Activated T-cell treated with anti-CD3 and anti-CD28 coated beads for 1 hour (primary cell): ENCODE data around the gene A2M.

Experiments used
- DNase-seq: peaks from one replicate; pipeline ENCODE4 v3.0.0-alpha.2; 2020; ENCODE audit warnings: low read depth

Gene A2M

DNA sequence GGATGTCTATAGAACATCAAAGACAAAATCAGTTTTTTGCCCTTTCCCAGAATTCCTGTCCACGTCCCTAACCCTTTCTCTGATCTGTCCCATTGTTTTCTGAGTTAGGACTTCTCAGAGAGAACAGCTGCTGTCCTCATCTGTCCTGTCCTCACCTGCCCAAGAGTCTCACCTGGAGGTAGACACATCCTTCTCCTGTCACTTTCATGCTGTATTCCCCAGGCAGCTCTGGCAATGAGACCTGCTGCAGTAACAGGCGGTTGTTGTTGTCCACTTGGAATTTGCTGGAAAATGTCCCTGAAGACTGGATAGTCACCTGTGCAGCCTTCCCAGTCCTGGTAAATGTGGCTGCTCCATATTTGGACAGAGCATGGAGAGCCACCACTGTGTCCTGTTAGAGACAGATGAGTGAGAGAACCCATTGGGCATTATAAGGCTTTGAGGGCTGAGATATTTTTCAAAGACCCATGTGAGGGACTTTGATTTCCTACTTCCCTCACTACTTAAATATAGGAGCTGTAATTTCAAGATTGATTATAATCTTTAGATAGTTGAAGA lies 43.2 kb downstream of the A2M start:
- no peak for DNase-seq

DNA sequence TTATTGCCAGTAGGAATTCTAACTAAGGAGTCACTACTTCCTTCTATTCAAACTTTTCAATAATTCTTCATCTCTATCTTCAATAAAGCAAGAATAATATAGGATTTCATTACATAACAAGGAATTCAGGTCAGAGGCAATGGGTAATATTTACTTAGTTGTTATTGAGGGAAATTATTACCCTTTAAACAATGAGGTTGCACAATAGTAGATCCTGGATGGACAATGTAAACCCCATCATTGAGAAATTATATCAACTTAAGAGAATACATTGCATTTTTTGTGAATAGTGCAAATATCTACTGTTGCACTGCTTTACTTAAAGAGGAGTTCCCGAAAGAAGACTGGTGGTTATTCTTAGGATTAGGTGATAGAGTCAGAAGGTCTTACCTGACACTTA lies 43.8 kb downstream of the A2M start:
- DNase-seq, result no peak

DNA sequence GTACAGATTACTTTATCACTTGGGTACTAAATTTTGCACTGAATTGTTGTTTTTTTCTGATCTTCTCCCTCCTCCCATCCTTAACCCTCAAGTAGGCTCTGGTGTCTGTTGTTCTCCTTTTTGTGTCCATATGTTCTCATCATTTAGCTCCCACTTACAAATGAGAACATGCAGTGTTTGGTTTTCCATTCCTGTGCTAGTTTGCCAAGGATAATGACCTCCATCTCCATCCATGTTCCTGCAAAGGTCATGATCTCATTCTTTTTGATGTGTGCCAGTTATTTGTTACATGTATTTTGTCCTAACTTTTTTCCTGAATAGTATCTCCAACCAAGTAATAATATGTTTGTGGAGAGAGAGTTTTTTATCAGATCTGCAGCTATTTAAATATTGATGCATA lies 44.2 kb downstream of the A2M start:
- no peak for DNase-seq

DNA sequence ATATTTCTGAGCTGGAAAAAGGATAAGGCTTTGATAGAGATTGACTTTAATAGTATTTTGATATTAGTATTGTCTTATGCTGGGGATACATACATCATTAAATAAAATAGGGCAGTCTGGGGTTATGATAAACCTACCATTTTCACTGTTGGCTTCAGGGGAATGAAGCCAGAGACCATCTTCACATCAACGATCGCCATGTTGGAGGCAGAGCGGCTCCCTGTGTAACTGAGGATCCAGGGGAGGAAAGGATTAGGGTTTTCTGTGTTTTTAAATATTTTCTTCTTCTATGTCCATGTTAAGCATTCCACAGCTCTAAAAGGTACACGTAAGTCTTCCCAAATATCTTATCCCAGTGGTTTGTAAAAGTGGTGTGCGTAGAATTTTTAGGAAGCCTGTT lies 45.4 kb downstream of the A2M start:
- DNase-seq, result no peak

DNA sequence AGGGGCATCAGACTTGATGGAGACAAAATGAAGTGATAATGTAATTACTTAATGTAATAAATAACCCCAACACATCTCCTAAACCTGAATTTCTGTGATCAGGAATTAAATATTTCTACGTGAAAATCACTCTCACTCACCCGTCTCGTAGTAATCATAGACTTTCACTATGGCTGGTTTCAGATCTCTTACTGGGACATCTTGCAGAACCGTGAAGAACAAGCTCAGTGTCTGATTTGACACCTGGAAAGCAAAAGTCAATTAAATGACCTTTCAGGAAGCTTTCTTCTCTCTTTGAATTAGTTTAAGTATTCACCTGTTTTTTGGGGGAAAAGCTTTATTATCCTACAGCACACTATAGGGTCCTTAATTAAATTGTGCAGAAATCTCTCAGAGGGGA lies 47.1 kb downstream of the A2M start:
- no peak for DNase-seq

DNA sequence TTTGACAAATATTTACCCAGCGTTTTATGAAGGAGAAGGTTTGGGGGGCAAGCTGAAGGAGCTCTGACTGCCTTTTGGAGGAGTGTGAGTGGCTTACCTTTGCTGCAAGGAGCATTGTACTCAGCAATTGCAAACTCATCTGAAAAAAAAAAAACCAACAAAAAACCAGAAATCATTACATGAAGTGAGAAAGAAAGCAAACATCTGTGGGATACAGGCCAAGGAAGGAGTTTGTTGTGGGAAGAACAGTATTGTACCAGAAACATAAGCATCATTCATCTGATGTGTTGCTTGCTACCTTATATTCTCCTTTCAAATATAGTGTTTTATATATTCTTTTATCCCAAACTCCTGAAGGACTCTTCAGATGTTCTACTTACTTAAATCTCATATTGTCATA lies 47.6 kb downstream of the A2M start:
- no peak for DNase-seq

DNA sequence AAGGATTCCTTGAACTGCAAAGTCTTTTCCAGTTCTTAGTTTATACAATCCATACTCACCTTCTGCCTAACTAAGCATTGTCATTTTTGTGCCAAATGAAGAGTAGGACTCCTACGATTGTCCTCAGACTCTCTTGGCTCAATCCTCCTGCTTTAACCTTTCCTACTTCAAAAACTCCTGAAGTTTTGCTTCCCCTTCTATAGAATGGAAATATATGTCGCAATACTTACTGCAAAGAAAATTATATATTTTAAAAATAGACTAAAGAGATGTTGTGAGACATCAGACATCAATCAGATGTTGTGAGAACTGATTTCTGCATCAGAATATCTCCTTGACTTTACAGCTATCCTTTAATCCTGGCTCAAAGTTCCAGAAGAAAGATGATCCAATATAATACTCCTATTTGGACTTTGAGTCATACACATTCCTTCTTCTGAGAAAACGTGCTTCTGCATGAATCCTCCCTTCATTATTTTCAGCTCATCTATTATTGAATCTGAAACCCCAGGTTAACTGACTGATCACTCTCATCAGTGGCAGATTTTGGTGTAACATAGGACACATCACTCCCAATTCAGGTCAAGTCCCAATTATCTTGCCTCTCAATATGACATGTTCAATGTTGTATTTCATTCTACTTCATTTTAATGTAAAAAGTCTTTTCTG lies 48.8 kb downstream of the A2M start:
- no peak for DNase-seq

DNA sequence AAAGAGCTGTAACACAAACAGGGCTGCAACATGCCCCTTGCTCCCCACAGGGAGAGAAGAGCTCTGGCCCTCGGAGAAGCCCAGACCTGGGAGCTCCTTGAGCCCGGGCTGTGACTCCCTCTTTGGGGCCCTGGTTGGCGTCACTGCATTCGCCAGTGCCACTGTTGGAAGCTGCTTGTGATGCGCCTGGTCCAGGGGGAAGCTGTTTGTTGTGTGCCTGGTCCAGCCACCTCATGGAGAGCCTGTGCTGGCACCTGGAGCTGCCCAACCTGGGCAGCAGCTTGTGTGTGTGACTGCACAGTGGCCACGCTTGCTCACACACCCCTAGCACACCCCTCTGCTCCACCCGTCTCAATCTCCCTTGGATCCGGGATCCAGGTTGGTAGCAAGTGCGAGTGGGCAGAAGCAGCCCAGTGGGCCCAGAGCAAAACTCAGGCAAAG lies 49.5 kb downstream of the A2M start:
- DNase-seq, result no peak

DNA sequence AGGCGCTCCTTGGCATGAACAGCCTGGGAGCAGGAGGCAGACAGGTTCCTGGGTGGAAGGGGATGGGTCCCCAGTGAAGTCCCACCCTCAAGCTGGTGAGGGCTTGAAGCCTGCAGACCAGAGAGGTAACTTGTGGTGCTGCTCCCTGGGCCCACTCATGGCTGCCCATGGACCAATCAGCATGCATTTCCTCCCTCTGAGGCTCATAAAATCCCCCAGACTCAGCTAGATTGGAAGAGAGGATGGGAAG lies 50.2 kb downstream of the A2M start:
- DNase-seq, result no peak

DNA sequence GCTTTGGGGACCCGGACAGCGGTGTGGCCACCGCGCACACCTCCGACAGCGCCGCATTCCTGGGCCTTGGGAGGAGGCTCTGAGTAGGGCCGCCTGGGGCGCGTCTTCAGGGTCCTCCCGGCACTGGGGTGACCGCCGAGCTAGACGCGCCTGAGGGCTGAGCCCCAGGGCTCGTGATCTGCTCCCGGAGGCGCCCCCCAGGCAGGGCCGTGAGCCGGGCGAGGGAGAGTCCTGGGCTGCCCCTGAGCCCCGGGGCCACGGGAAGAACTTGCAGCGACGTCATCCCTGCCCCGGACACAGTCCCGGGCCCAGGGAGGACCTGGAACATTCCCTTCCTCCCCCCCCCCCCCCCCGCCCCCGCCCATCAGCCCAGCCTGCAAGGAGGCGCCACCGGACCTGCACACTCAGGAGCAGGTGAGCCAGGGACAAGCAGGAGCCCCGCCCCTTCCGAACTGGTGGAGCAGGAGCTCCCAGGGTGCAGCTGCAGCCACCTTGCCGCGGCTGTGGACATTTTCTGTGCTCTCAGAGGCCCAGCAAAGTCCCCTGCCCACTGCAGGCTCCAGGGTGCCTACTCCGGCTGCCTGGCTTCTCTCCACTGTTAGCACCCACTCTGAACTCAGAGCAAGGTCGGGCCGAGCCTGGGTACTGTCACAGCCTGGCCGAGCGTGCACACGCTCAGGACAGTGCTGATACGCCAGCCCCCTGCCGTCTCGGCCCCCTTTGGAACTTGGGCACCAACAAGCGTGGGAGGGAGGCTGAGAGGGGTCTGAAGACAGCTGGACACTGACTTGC lies 50.7 kb downstream of the A2M start:
- DNase-seq, result no peak

DNA sequence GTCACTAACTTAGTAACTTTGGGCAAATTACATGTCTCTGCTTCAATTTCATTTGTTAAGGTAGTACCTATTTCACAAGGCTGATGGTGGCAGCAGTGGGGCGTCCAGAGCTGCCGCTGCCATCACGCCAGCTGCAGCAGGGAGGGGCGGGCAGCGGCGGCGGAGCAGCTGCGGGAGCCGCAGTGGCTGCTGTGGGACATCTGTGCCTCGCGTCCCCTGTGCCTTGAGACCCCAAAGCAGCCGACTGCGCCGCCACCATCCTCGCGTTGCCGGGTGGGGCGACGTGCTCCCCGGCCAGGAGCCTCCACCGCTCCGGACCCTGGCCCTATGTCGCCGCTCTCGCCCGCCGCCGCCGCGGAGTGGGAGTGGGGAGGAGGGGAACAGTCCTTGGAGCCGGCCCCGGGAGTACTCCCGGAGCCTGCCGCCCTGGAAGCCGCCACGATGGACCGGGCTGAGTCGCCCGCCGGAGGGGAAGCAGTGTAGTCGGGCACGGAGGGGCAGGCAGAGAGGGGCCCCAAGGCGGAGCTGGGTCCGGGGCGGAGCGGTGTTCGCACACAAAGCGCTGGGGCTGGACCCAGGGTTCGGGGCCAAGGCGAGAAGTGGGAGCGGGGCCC lies 51.4 kb downstream of the A2M start:
- DNase-seq, result peak; percentile 46

DNA sequence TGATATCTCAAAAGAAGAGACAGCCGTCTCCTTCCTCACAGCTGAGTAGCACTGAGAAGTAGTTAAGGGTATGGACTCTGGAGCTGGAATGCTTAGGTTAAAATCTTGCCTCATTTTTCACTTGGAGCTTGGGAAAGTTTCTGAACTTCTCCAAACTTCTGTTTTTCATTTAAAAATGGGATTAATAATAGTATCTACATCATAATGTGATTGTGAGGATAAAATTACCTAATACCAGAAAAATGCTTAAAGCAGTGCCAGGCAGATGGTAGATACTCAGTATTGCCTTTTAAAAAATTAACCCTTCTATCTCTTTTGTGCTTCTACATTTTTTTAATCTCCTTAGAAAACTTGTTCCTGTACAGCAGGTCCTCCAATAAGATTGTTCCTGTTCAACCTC lies 63.1 kb downstream of the A2M start:
- no peak for DNase-seq

DNA sequence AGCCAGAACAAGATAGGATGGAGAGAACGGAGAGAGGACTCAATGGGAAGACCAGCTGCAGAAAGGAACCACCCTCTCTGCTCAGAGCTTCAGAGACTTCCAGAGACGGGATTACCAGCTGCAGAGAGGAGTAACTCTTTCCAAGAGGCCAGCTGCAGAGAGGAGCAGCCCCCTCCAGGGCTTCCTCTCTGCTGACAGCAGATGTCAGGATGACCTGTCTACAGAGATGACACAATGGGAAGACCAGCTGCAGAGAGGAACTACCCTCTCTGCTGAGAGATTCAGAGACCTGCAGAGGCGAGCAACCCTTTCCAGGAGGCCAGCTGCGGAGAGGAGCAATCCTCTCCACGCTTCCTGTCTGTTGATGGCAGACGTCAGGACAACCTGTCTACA lies 64.6 kb downstream of the A2M start:
- no peak for DNase-seq

DNA sequence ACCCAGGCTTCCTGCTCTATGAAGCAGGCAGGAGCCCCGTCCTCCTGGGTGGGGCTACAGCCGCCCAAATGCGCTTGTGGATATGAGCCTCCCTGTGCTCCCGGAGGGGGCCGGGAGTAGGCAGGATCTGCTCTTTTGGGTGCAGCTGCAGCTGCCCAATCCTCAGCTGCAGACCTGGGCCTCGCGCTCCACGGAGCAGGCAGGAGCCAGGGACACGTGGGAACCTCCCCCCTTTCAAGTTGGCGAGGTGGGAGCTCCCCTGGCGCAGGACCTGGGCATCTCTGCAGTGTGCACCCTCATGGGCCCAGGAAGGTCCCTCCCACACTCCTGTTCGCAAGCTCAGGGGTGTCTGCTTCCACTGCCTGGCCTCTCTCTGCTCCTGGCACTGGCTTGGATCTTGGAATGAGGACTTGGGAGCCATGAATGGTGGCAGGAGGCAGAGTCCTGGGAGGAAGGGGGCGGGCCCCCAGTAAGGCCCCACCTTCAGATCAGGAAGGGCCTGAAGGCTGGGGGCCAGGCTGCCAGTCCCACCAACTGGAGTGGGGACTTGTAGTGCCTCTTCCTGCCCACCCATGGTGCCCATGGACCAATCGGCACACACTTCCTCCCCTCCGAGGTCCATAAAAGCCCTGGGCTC lies 65.1 kb downstream of the A2M start:
- no peak for DNase-seq

DNA sequence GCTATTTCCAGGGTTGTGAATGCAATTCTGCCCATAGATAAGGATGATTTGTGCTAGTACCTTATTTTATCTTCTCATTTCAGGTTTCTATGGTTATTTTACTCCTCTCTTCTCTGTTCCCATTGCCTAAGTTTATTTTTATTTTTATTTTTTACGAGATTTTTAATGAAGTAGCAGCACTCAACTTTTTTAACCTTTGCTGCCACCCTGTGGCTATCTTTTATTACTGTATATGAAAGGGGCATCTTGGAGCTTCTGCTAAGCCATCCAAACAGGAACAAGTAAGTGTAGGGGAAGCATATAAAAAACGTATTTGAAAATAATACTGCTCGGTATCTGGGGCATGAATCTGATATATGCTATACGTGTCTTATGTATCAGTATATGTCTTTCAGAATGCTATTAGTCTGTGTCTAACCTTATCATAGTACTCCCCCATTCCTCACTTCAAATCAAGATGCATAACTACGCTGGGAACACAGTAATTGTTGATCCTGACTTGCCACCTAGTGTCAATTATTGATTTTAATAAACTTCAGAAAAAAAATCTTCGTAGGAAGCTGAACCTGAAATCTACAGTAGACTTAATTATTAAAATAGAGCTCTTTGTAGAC lies 66.1 kb downstream of the A2M start:
- DNase-seq, result no peak

DNA sequence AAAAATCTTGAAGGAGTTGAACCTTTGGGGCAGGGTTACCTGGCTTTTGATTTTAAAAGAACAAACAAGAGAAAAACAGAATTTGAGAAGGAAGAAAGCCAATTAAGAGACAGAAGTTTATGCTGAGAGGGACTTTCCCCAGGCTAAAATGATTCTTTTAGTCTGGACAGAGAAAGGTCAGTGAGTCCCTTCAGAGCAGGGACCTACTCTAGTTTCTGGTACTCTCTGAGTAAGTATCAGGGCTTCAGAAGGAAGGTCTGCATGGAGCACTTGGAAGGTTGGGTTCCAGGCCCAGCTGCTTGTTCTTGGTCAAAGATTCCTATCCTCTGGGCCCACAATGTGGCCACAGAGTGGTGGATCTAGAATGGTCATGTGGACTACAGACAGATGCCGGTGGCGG lies 66.8 kb downstream of the A2M start:
- DNase-seq, result no peak

DNA sequence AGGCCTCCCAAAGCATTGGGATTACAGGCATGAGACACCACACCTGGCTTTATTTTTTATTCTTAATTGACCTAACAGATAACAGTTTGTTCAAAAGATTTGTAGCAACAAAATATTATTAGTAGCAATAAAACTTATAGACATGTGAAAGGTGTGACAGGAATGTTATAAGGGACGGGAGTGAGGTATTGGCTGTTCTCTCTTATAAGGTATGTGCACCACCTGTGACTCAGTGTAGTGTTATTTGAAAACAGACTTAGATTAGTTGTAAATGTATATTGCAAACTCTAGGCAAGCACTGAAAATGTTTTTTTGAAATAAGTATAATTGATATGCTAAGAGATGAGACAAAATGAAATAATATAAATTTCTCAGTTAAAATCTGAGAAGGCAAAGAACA lies 68.6 kb downstream of the A2M start:
- DNase-seq, result no peak

DNA sequence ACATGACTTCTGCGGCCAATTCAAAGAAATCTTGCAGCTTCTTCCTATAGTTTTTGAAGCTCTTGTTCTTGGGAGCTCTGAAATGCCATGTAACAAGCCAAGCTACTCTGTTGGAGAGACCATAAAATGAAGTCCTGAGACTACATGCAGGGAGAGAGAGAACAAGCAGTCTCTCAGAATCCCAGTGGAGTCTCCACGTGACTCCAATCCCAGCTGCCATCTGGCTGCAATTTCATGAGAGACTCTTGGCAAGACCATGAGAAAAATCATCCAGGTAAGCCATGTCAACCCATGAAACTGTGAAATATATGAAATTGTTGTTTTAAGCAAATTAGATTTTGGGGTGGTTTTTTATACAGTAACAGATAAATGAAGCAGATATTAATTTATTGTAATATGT lies 72.0 kb downstream of the A2M start:
- DNase-seq, result no peak

DNA sequence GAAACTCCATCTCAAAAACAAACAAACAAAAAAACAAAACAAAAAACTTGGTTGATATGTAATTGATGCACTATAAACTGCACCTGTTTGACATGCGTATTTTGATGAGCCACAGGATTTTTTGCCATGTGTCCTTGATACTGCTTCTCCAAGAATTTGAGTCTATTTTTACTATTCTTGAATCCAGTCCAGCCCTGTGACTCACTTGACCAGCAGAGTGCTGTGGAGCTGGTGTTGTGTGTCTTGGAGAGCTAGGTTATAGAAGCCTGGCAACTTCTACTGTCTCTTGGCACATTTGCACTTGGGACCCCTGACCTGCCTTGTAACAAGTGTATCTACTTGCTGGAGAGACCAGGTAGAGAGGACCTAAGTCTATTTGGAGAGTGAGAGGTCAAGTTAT lies 74.4 kb downstream of the A2M start:
- DNase-seq, result no peak

DNA sequence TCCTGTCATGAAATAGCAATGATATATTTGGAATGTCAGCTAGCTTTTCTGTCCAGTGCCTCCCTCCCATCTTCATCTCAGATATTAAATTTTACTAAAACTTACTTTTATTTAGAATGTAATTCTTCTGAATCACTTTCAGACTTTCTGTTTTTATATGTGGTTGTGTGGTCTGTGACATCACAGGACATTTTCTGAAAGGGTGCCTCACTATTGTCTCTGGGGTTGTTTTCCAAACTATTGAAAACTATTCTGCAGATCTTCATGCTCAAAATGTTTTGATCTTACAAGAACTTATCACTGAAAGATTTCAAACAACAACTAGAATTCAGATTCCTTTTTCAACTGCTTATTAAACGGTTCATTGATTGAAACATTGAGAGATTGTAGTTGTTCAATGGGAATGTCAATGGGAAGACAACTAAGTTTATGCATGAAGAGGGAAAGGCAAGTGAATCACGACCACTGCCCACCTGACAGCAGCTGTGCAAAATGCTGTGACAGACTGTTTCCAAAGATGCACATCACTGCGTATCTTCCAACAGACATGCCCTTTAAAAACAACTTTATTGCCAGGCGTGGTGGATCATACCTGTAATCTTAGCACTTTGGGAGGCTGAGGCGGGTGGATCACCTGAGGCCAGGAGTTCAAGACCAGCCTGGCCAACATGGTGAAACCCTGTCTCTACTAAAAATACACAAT lies 75.1 kb downstream of the A2M start:
- DNase-seq, result no peak

DNA sequence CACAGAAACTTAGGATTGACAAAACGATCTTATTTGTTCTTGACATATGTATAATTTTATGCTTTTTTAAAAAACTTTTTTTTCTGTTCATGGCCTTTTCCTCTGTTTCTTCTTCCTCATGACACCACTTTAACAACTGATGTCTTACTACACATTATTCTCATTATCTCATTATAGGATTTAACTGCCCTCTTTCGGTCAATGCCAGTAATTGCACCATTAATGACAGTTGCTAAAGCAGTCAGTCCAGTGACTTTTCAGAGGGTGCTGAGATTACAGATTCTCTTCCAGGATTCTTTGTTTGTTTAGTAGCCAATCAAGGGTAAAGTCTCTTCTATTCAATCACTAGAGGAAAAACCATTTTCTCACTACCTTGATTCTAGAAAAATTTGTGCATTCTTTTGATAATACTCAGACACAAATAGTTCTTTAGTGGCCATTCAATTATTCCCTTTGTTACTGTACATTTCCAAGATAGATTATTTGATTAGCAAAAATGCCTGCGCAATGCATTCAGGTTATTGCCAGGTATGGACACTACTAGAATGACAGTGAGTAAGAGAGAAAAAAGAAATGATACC lies 76.2 kb downstream of the A2M start:
- DNase-seq, result no peak

DNA sequence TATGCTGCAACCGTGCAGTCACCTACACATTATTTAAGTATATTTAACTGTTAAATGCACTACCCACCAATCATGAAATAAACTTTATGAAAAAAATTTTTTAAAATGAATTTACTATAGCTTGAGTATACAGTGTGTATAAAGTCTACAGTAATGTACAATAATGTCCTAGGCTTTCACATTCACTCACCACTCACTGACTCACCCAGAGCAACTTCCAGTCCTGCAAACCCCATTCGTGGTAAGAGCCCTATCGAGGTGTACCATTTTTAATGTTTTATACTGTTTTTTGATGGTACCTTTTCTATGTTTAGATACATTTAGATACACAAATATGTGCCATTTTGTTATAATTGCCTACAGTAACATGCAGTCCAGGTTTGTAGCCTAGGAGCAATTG lies 78.3 kb downstream of the A2M start:
- no peak for DNase-seq
